Kidney (tissue), 14 donors: ENCODE data around the gene ZFAND6. TPM values are rescaled to one million over a fixed set of nuclear protein-coding genes. Genes with fewer than 3 reads are reported as not detected.
A peak's percentile ranks its signal among the peaks of the same experiment; 100 is the strongest.

Source experiments
- DNase-seq, 5 donors: peaks; one replicate each; pipeline ENCODE4 v3.0.0-alpha.2; 2013 to 2020
- FAIRE-seq: peaks from 2 replicates; lab custom pipeline; 2012; peaks lifted over from hg19 to GRCh38; lab: Jason Lieb, UNC
- H3K27ac ChIP-seq, 2 donors: one replicate each; pipeline ENCODE4 v1.7.0; 2013; ENCODE audit warnings: low read depth in 2 of 2, low read length in 2 of 2, inconsistent platforms in 1 of 2
- H3K27me3 ChIP-seq: one replicate; pipeline ENCODE4 v1.7.1; 2013; ENCODE audit warnings: low read length, inconsistent platforms; ENCODE audit not compliant: control insufficient read depth, insufficient read depth
- H3K36me3 ChIP-seq, 3 donors: one replicate each; pipeline versions ENCODE4 v1.7.0 to v1.7.1; 2013; ENCODE audit warnings: low read length in 3 of 3, control low read depth in 1 of 3, inconsistent platforms in 1 of 3; ENCODE audit not compliant: insufficient read depth in 3 of 3, control insufficient read depth in 2 of 3
- H3K4me1 ChIP-seq, 3 donors: one replicate each; pipeline versions ENCODE4 v1.7.0 to v1.7.1; 2013; ENCODE audit warnings: low read length in 3 of 3, inconsistent platforms in 1 of 3, low read depth in 1 of 3; ENCODE audit not compliant: control insufficient read depth in 2 of 3, insufficient read depth in 2 of 3
- H3K4me3 ChIP-seq, 3 donors: one replicate each; pipeline versions ENCODE4 v1.7.0 to v1.8.1; 2013; ENCODE audit warnings: low read length in 3 of 3, control low read depth in 1 of 3, inconsistent platforms in 1 of 3
- H3K9ac ChIP-seq, 3 donors: one replicate each; pipeline versions ENCODE4 v1.7.0 to v1.7.1; 2013; ENCODE audit warnings: low read length in 3 of 3, control low read depth in 1 of 3, inconsistent platforms in 1 of 3
- H3K9me3 ChIP-seq, 3 donors: one replicate each; pipeline versions ENCODE4 v1.7.0 to v1.7.1; 2013; ENCODE audit warnings: low read length in 3 of 3, control low read depth in 1 of 3, inconsistent platforms in 1 of 3; ENCODE audit not compliant: control insufficient read depth in 2 of 3, insufficient read depth in 1 of 3
- CTCF ChIP-seq: IDR thresholded peaks from 3 replicates; pipeline ENCODE4 v1.5.1; 2012; ENCODE audit warnings: mild to moderate bottlenecking, moderate library complexity, borderline replicate concordance; ENCODE audit not compliant: insufficient read depth; ENCODE audit errors: extremely low read depth
- intact Hi-C: fragments of 100-400 bp; cut with DNase I; formaldehyde crosslinking; loops from one replicate; pipeline ENCODE4 v1.11.1; 2022
- polyA plus RNA-seq: library from polyadenylated mRNA; stranded (reverse); fragments of 350-450 nt; fragmentation: Illumina TruSeq; extraction: RNeasy Lipid Tissue Mini Kit (QIAGEN cat#74804); gene quantifications from one replicate; pipeline ENCODE4 v1.2.3, GENCODE V29; 2014; ENCODE audit warnings: low read depth, low replicate concordance; ENCODE audit not compliant: insufficient read depth
- total RNA-seq: library from RNA; stranded (reverse); fragmentation: NEBNext Ultra II Directional; extraction: Animal tissue kit (Norgen Biotek cat#: 25700); gene quantifications from one replicate; pipeline ENCODE4 v1.2.1, GENCODE V29; 2021
- donor health status: control.
- donor health status: control.
- donor health status: control.
- donor health status: control.
- donor health status: control.
- donor health status: DM: yes; HTN: yes; CAD: no.
- donor health status: Normal renal cell carcinoma (clear cell type).

ZFAND6 gene
- total and polyA plus RNA-seq, 2 donors from 2014 or later, result 72.3 to 85.7 TPM

DNA sequence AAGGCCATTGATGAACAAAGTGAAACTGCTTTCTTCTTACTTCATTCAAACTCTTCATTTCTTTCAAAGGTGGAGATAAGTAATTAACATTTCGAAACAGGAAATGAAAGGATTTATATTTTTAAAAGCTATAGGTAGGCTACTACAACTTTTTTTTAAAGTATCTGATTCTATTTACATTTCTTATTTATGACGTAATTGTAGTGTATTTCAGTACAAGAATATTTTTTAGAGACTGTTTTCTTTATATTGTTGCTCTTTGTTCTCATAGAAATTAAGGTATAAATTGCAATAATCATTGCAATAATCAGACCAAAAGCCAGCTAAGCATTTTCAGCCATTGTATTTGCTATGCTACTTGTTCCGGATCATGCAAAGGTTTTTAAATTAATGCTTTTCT is 13.7 kb downstream of the ZFAND6 start:
- intact Hi-C loops, result no loop called here
- no peak overlapping the region for H3K27ac ChIP-seq
- H3K4me1 ChIP-seq, result peaks cover 0 to 28% (median 10%) of the 10 kb centered on the region in 3 donors
- H3K4me3 ChIP-seq, result peak overlapping the region in 2 of 3 donors; percentile 68 to 73
- TF ChIP-seq CTCF, result no peak
- no peak overlapping the region for H3K9ac ChIP-seq
- no peaks in the 10 kb centered on the region for H3K27me3 ChIP-seq
- FAIRE-seq, result no peak
- no peak for DNase-seq
- no peaks in the 10 kb centered on the region for H3K36me3 ChIP-seq
- H3K9me3 ChIP-seq, result no peaks in the 10 kb centered on the region

- no peak for TF ChIP-seq CTCF
- intact Hi-C loops, result no loop called here
- Histone ChIP-seq H3K27ac (peak overlapping the region in 1 of 2 donors; percentile 19), H3K27me3 (no peaks in the 10 kb centered on the region), H3K4me1 (peaks cover 0 to 21% (median 6%) of the 10 kb centered on the region in 3 donors), H3K9me3 (no peaks in the 10 kb centered on the region), H3K36me3 (no peaks in the 10 kb centered on the region), H3K9ac (no peak overlapping the region), H3K4me3 (peak overlapping the region in 1 of 3 donors; percentile 15)
- DNase-seq (peak in 1 of 5 donors; percentile 30), FAIRE-seq (no peak)
Measured at GRCh38 chr15:80076321-80077318, 17.1 kb downstream of the ZFAND6 start.

GRCh38 chr15:80081390-80081789 is 21.9 kb downstream of the ZFAND6 start:
- intact Hi-C loops, result no loop called here
- Histone ChIP-seq H3K9me3 (no peaks in the 10 kb centered on the region), H3K4me1 (peaks cover 0 to 10% (median 2%) of the 10 kb centered on the region in 3 donors), H3K27ac (no peak overlapping the region), H3K27me3 (no peaks in the 10 kb centered on the region), H3K36me3 (no peaks in the 10 kb centered on the region), H3K4me3 (no peak overlapping the region), H3K9ac (no peak overlapping the region)
- DNase-seq (no peak), FAIRE-seq (no peak)
- TF ChIP-seq CTCF, result no peak
